Measurements from ENCODE around the gene WNT10A.
"Not testable (repeated sequence)": the region's sequence is repeated elsewhere in the genome, so short reads cannot be mapped to it uniquely, and the experiment has no call there.

WNT10A gene

DNA sequence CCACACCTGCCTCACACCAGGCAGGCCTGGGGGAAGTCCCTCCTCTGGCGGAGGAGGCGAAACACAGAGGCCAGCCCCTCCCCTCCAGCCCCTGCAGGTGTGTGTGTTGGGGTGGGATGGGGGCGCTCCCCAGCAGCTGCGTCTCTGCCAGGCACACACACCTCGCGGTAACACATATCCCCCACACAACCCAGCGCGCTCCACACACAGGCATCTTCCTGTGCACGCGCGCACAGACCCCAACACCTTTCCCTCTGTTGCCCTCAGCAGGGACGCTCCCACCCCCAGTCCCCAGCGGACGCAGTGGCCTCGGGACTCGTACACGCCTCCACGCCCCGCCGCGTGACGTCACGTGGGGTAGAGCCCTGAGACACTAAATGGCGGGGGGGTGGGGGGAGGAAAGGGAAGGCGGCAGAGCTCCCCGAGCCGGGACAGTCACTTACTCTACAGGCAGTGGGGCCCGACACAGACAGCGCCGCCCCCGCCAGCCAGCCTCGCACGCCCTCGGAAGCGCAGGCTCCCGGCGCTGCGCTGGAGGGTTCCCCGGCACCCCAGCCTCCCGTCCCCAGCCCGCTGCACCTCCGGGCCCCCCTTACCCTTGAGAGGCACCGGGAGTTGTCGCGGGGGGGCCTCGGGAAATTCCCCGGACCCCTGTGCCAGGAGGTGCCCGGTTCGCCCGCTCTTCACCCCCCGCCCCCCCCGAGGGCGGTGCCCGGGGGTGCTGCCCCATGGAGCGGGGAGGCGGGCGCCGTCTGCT is at the start of gene WNT10A:
WNT10A (plus strand) TSS at position 751 of the 757 bp plus-strand sequence. CDS start 144 bp downstream, outside the sequence.
- no peak for DNase-seq (ENCODE audit: low spot score)

DNA sequence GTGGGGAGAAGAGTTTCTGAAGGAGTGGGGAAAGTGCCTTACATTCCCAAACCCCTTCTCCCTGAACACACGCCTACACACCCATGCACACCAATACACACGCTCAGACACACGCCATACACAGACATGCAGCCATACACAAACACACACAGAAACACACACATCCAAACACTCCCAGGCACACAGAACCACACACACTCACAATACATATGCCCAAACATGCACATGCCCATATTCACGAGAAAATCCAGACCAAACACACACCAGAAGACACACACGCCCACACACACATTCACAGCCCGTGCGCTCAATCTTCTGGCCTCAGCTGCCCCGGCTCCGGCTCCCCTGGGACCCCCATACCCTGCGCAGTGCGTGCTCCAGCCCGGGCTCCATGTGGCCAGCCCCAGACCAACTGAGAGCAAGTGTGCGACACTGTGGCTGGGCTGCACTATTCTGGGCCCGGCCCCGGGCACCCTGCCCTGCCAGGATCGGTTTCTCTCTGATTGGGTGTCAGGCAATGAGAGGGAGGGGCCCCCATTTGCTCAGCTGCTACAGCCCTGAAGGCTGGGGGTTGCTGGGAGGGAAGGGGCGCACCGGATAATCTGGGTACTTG is 49.2 kb upstream of the WNT10A start, which contains the start of gene PRKAG3:
PRKAG3 (minus strand) TSS at position 426 of the 613 bp plus-strand sequence.
- DNase-seq (ENCODE audit: low spot score) = no peak

DNA sequence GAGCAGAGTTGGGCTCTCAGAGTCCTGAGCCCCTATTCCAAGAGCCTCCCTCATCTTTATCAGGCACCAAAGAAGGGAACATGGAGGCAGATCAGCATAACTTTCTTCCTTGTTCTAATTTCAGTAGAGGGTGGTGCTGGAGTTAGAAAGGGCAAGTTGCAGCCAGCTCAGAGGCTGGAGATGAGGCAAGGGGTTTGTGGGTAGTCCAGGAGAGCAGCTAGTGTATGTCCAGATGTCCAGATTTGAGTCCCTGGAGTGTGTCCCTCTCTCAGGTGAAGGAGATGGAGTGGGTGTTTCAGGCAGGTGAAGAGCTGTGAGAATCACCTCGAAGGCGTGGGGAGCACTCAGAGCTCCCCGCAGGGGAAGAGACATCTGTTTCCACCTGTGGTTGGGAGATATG is 48.6 kb upstream of the WNT10A start:
- DNase-seq (ENCODE audit: low spot score) = no peak

DNA sequence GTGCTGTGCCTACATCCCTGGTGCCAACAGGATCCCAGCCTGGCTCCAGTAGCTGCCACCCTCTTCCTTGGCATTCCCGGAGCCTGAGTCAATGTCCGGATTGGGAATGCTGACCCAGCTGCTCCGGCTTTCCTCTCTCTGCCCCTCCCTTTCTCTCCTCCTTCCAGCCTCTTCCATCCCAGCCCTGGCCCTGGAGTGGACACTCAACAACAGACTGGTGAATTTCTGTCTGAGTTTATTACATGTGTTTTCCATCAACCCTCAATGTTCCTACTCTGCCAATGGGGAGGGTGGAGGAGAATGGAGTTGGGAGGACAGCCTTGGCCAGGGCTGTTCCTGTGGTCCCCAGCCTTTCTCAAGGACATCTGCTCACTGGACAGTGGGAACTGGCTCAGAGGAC is 48.1 kb upstream of the WNT10A start:
- peak; percentile 78 for DNase-seq (ENCODE audit: low spot score)

DNA sequence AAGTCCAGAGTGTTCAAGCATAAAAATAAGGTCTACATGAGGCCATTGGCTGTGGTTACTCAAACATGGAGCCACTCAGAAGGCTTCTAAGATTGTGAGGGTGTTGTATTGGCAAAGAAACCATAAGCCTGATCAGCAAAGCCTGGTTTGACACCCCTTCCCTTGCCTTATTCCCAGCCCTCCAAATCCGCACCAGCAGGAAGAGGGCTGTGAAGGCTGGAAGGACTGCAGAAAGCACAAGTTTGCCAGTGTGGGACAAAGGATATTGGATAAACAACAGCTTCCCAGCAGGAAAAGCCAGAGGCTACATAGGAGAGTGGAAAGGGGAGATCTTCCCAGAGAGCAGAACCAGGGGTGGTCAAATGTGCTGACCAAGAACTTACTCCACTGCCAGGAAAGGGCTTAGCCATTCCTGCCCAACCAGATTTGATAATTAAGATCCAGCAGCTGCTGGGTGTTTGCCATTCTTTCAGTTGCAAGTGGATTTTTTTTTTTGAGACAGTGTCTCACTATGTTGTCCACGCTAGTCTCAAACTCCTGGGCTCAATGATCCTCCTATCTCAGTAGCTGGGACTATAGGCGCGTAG is 47.5 kb upstream of the WNT10A start:
- DNase-seq (ENCODE audit: low spot score) = no peak

DNA sequence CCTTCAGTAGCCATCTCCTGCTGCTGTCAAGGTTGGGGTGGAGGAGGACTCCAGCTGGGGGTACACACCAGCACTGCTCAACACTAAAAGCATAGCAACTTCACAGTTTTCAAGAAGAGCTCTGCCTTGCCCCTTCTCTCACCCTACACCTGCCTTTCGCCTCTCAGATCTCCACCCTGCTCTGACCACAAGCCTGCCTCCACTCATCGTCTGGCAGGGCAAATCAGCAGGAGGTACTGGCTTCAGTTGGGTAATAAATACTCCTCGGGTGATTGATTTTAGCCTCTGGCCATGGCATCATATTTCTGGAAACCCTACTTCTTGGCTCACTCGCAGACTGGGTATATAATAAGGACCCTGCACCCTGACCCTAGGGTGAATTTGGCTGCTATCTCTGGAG is 46.0 kb upstream of the WNT10A start:
- DNase-seq (ENCODE audit: low spot score) = no peak

DNA sequence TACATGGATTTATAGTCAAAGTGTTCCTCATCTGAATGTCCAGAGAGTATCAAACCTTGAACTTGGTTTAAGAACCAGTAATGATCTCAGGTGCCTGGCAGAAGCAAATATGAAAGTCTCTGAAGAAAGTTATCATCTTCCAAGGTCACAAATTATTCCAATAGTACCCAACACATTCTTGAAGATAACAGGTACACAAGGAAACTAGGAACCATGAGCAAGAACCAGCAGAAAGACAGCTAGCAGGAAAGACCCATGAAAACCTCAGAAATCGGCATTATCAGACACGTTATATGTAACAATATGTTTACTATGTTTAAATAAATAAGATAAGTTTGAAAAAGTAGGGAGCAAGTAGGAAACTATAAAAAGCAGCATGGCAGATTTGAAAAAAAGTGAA is 43.2 kb upstream of the WNT10A start:
- DNase-seq (ENCODE audit: low spot score) = no peak

DNA sequence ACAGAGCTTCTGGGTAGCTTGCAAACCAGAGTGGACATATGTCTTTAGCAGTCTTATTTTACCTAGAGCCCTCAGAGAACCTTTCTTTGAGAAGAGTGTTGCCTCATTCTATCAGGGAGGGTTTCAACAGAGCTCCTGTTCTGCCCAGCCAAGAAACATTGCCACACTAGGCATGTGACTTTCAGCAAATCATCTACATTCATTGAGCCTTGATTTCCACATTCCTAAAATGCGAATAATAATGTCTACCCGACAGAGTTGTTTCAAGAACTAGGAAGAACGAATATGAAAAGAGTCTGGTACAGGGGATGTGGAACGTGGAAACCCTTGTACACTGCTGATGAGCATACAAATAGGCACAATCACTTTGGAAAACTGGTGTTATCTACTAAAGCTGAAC is 41.2 kb upstream of the WNT10A start:
- peak; percentile 69 for DNase-seq (ENCODE audit: low spot score)

DNA sequence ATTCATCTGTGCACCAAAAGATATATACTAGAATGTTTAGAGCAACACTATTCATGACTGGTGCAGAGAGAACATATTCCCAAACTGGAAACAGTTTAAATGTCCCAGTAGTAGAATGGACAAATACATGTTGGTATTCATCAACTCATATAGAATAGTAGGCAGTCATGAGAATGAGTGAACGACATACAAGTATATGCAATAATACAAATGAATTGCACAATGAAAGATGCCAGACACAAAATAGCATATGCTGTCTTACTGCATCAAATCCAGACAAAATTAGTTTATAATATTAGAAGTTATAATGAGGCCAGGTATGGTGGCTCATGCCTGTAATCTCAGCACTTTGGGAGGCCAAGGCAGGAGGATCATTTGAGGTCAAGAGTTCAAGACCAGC is 40.8 kb upstream of the WNT10A start:
- DNase-seq (ENCODE audit: low spot score) = no peak

DNA sequence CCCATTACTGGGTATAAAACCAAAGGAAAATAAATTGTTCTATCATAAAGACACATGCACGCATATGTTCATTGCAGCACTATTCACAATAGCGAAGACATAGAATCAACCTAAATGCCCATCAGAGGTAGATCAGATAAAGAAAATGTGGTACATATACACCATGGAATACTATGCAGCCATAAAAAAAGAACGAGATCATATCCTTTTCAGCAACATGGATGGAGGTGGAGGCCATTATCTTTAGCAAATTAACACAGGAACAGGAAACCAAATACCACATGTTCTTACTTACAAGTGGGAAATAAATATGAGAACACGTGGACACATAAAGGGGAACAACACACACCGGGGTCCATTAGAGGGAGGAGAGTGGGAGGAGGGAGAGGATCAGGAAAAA is 36.3 kb upstream of the WNT10A start:
- not testable (repeated sequence) for DNase-seq (ENCODE audit: low spot score)

DNA sequence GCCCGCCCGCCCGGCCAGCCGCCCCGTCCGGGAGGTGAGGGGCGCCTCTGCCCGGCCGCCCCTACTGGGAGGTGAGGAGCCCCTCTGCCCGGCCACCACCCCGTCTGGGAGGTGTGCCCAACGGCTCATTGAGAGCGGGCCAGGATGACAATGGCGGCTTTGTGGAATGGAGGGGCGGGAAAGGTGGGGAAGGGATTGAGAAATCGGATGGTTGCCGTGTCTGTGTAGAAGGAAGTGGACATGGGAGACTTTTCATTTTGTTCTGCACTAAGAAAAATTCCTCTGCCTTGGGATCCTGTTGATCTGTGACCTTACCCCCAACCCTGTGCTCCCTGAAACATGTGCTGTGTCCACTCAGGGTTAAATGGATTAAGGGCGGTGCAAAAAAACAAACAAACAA is 33.7 kb upstream of the WNT10A start:
- not testable (repeated sequence) for DNase-seq (ENCODE audit: low spot score)

DNA sequence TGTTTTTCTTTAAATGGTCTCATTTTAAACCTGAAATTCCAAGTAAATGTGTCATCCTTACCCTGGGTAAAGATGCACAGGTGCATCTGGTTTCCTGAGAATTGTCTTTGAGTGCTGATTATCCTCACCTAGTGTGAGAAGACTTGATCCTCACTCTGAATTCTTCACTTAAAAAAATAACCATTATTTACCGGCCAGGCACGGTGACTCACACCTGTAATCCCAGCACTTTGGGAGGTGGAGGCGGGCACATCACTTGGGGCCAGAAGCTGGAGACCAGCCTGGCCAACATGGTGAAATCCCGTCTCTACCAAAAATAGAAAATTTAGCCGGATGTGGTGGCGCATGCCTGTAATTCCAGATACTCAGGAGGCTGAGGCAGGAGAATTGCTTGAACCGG is 30.9 kb upstream of the WNT10A start:
- no peak for DNase-seq (ENCODE audit: low spot score)

DNA sequence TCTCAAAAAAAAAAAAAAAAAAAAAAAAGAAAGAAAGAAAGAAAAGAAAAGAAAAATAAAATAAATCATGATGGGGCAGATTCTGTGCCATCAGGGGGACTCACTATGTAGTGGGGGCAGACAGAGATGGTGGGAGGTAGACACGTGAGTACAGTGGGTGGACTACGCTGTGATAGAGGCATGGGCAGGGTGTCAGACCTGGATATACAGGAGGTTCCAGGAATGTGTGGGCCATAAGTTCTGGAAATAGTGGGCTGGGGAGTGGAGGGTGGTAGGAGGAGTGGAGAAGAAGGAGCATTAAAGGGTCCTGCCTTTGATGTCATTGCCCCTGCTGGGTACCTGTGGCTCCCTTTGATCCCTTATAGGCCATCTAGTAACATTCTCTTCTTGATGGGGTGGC is 29.9 kb upstream of the WNT10A start:
- DNase-seq (ENCODE audit: low spot score) = no peak

DNA sequence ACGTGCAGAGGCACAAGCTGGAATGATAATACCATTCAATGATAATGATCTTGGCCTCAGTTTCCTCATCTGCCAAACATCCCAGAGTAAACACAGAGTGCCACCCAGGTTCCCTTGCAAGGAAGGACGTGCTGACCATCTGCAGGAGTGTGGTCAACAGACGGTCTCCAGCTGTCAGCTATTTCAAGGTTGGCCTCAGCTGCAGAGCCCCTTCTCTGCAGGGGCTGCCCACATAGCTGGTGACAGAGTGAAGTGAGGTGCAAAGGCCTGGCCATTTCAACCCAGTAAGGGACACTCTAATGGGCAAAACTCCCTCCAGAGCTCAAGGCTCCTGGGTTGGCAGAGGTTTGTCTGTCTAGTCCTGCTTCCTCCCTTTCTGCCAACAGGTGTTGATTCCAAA is 29.4 kb upstream of the WNT10A start:
- DNase-seq (ENCODE audit: low spot score) = no peak

DNA sequence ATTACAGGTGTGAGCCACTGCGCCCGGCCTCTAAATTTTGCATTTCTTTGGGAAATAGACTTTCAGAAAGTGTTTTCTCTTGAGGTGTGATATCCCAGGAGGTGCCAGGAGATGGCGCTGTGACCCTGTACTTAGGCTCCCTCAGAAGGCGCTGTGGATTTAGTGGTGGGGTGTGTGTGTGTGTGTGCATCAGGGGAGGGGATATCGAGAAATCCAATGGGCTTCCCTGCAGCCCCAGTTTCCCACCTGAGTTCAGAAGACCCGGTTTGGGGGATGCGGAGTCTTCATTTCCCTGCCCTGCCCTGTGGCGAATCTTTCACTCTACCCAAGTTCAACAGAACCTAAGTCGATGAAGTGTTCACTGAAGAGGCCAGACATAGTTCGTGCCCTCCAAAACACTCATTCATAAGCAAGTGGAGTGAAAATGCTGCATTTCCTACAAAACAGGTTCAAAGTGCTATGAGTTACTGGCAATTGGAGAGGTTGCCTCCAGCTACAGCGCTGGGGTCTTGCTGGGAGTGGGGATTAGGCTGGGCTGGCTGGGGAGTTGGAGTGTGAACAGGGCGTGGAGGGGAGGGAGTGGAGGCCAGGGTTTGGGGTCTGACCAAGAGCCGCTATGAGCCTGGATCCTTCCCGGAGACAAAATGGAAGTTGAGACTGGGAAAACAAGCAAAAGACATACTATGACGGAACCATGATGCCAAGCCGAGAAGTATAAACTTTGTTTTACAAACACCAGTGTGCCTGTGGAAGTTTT is 27.6 kb upstream of the WNT10A start:
- DNase-seq (ENCODE audit: low spot score) = peak; percentile 63

DNA sequence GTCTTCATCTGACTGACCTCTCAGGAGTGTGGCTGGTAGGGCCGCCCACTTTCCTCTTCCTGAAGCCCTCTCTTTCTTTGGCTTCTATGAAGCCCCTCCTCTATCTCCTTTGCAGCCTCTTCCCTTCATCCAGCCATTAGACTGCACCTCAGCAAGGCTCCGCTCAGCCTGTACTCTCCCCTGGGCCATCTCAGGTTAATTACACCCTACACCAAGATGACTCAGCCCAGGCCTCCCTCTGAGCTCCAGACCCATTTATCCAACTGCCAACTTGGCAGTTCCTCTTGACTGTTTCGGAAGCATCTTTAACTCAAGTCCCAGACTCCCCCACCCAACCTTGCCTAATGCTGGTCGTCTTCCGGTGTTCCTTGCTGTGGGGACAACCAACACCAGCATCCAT is 26.9 kb upstream of the WNT10A start:
- no peak for DNase-seq (ENCODE audit: low spot score)

DNA sequence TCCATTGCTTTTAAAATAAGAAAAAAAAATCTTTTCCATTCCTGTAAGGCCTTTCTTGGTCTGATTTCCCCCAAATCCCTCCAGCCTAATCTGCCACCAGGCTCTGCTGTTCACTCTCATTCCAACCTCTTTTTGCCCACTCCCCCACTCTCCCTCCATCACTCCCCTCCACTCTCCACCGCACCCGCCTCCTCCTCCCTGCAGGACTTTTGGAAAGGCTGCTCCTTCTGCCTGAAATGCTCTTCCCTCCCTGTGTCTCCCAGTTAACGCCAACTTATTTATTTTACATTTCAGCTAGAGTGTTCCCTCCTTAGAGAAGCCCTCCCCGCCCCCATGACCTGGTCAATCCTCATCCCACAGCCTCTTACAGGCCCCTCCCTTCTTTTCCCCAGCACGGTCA is 25.8 kb upstream of the WNT10A start:
- no peak for DNase-seq (ENCODE audit: low spot score)

DNA sequence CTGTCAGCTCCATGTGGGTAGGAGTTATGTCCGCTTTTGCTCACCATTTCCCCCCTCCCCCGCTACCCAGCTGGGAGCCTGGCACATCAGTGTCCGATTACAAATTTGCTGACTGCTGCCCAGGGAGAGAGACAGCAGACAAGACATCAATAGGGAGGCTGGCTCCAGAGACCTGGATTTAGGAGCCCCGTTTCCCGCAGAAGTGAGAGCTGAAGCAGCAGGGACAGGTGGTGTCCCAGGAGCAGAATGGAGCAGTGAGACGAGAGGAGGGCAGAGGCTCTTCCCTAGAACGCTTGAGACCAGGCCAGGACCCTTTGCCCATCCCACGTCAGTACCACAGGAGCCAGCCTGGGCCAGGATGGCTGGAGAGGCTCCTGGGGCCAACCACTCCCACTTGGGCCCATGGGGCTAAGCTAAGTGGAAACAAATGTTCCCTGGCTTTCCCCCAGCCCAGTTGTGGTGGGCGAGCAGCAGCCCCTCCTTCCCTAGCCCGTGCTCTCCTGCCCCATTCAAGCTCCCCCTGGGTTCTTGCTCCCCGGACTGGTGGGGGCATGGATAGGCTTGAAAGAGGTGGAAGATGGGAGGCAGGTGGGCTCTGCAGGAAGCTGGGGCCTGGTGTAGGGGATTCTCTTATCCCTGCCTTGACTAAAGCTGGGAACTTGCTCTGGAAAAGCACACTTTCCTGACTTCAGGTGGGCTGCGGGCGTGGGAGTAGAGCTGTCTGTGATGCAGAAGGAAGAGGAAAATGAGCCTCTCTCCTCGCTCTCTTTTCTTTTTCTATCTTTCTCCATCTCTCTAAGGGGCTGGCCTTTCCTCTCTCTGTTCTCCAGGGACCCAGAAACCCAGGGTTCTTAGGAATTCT is 25.1 kb upstream of the WNT10A start:
- no peak for DNase-seq (ENCODE audit: low spot score)

DNA sequence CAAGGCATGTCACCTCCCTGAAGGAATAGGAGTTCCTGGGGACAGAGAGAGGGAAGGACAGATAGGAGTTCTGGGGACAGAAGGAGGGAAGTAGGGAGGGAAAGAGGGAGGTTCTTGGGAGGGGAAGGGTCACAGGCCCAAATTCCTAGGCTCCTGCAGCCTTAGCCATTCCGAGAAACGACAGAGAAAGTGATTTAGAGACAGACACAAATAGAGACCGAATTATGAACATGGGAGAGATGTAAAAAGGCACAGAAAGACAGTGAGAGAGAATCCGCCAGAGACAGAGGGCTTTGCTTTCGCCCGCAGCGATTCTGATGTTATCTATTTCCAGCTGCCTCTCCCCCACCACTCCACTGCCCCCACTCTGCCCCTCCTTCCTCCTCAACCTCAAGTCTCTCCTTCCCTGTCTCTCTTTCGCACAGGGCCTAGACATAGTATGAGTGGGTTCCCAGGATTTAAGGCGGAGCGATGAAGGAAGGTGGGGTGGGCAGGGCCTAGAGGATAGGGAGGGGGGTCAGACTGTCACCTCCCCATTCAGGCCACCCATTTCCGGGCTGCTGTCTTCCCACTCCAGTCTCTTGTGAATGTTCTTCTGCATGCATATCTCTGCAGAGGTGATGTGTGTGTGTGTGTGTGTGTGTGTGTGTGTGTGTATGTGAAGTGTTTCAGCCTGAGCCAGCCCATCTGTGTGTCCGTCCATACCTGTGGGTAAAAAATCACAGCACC is 24.3 kb upstream of the WNT10A start:
- no peak for DNase-seq (ENCODE audit: low spot score)

DNA sequence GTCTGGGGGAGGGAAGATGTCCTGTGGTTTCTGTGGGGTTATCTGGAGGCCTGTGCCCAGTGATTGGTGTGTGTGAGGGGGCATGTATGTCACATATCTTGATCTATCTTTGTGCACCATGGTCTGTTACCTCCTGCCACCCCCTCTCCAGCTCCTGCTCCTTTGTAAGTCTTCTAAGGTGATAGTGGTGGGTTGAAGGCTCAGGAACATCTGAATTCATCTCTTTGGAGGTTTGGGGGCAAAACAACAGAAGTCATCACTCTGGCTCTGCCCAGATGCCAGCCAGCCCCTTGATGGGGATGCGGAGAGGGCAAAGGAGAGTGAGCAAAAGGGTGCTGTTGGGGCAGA is 23.8 kb upstream of the WNT10A start:
- no peak for DNase-seq (ENCODE audit: low spot score)

All from hepatic stellate cell (primary cell).